Heart left ventricle (tissue), 13 donors: ENCODE data around the gene CMTM3.

Experiments used
- CTCF ChIP-seq, 12 donors: fragments of 200-600 bp; sonication (generic) in 4 of 12; IDR thresholded peaks; one replicate each; pipeline versions ENCODE4 v1.5.0 to v1.8.0; 2018 to 2022; ENCODE audit warnings: antibody characterized with exemption in 12 of 12, mild to moderate bottlenecking in 5 of 12
- POLR2A ChIP-seq, 2 donors: fragments of 450-650 bp; IDR thresholded peaks; one replicate each; pipeline ENCODE4 v1.6.1; 2017; ENCODE audit warnings: antibody characterized with exemption in 2 of 2, mild to moderate bottlenecking in 2 of 2, moderate library complexity in 2 of 2
- donor health status: ischemic (EF 13 %, LVEDD 7.1; RV severe dilation, severe dysfunction).
- donor health status: DM: no; HTN: yes; CAD: no.
- donor health status: DM: no; HTN: no; CAD: no.
- donor health status: ischemic (EF 25% LVEDD 6.9; RV normal size, moderate dysfunction).
- donor health status: ischemic (EF 25% LVEDD 5.7; RV mildly dilated, moderate dysfunction).
- donor health status: ischemic (EF 35%, LVEDD 5.7; RV mildly dilated, moderate dysfunction).
- donor health status: nonischemic (EF 11% LVEDD 7.7; RV severe dilation, severe dysfunction).
- donor health status: DM: yes; HTN: yes; CAD: no.
- donor health status: PGD.
- donor health status: ischemic (EF 29% LVEDD 5.4; RV normal size, mild dysfunction).
- donor health status: nonischemic (EF 23%, LVEDD 6.1; RV moderate dilation, normal function).

- TF ChIP-seq CTCF (IDR thresholded peaks at IDR 0.05) (no peak), POLR2A (IDR thresholded peaks at IDR 0.05) (no peak)
Observed at GRCh38 chr16:66658143-66658859, 53.8 kb downstream of the CMTM3 start.
